ENCODE measurements around the gene RAC3.

Gene RAC3

DNA sequence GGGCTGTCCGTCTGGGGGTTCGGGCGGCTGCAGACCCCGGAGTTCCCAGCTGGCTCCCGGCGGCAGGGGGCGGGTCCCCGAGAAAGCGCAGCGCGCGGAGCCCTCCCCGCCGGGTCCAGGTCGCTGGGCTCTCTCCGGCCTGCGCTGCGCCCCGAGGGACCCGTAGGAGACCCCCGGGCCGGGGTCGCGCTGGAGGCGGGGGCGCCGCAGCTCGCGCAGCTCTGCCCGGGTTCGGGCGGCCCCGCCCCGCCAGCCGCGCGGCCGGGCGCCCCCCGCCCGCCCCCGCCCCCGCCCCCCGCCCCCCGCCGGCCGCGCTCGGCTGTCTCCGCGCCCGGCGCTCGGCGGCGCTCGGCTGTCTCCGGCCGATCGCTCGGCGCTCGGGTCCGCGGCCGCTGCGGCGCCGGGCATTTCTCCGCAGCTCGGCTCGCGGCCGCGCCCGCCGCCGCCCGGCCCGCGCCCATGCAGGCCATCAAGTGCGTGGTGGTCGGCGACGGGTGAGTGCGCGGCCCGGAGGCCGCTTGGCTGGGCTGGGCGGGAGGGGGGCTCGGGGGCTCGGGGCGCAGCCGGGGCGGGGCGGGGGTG, at the start of gene RAC3:
RAC3 (plus strand) TSS at position 376 of the 582 bp plus-strand sequence; CDS start at position 460, 84 bp downstream.
- DNase-seq, result no peak

DNA sequence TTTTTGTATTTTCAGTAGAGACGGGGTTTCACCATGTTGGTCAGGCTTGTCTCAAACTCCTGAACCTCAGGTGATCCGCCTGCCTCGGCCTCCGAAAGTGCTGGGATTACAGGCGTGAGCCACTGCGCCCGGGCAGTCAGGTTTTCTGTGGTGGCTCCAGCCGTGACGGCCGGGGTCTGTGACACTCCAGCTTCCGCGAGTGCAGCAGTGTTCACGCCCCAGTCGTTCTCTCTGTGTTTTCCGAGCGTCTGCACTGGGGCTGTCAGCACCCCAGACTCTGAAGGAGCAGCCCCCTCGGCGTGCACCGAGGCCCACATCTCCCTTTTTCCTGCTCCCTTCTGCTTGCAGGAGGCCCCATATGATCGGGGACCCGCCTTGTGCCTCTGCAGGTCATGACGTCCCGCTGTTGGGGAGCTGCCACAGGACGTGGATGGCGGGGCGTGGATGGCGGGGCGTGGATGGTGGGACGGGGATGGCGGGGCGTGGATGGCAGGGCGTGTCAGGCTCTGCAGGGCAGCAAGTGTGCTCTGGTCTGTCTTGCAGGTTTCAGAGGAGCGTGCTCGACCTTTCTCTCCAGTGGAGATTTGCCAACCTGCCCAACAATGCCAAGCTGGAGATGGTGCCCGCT, 48.4 kb upstream of the RAC3 start:
- DNase-seq, result no peak

DNA sequence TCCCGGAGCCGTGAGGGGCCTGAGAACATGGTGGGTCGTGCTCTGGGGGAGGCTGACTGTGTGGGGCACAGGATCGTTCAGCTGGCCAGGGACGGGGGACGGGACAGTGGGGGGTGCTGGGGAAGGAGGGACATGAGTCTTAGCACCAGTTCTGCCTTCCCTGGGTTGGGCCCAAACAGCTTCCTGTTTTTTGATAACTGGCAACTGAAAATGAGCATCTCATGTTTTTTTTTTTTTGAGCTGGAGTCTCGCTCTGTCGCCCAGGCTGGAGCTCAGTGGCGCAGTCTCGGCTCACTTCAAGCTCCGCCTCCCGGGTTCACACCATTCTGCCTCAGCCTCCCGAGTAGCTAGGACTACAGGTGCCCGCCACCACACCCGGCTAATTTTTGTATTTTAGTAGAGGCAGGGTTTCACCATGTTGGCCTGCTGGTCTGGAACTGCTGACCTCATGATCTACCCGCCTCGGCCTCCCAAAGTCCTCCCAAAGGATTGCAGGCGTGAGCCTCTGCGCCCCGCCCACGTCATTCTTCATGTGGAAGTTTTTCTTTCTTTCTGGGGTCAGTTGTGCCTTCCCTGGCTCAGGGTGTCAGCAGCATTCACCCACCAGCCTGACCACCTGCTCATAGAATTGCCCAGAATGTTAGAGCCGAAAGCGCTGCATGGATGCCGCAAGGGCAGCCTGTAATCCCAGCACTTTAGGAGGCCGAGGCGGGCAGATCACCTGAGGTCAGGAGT, 47.7 kb upstream of the RAC3 start:
- no peak for DNase-seq

DNA sequence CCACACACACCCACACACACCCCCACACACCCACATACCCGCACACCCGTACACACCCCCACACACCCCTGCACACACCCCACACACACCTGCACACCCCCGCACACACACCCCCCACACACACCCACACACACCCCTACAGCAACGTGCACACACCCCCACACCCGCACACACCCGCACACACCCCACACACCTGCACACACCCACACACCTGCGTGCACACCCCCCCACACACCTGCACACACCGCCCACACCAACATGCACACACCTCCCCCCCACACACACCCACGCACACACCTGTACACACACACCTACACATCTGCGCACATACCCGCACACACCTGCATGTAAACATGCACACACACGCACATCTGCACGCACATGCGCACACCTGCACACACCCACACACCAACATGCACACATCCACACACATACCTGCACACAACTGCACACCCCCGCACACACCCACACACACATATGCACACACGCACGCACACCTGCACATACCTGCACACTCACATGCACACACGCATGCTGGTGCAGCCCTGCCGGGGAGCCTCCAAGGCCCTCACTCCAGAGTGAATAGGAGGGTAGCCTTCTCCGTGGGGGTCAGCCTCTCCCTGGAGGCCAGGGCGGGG, 46.6 kb upstream of the RAC3 start:
- no peak for DNase-seq

GRCh38 chr17:81986606-81987005, 44.9 kb upstream of the RAC3 start:
- DNase-seq, result no peak

GRCh38 chr17:81987161-81987770, 44.2 kb upstream of the RAC3 start:
- no peak for DNase-seq

GRCh38 chr17:81990836-81991683, 40.4 kb upstream of the RAC3 start:
- no peak for DNase-seq

GRCh38 chr17:81991684-81992305, 39.7 kb upstream of the RAC3 start:
- DNase-seq, result no peak

GRCh38 chr17:81992306-81993102, 39.0 kb upstream of the RAC3 start:
- DNase-seq, result no peak

- no peak for DNase-seq
These were observed 37.5 kb upstream of the RAC3 start for GRCh38 chr17:81993729-81994592.

GRCh38 chr17:81994593-81995462, 36.6 kb upstream of the RAC3 start:
- no peak for DNase-seq

- no peak for DNase-seq
These were observed 35.8 kb upstream of the RAC3 start for GRCh38 chr17:81995463-81996231.

DNA sequence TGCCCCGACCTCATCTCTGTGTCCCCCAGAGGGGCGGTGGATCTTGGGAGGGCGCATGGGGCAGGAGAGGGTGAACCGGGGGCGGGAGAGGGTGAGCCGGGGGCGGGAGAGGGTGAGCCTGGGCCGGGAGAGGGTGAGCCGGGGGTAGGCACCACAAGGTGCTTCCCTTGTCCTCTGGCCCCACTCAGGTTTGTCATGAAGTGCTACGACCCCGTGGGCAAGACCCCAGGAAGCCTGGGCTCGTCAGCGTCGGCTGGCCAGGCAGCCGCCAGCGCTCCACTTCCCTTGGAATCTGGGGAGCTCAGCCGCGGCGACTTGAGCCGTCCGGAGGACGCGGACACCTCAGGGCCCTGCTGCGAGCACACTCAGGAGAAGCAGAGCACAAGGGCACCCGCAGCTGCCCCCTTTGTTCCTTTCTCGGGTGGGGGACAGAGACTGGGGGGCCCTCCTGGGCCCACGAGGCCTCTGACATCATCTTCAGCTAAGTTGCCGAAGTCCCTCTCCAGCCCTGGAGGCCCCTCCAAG, 35.2 kb upstream of the RAC3 start:
- no peak for DNase-seq

DNA sequence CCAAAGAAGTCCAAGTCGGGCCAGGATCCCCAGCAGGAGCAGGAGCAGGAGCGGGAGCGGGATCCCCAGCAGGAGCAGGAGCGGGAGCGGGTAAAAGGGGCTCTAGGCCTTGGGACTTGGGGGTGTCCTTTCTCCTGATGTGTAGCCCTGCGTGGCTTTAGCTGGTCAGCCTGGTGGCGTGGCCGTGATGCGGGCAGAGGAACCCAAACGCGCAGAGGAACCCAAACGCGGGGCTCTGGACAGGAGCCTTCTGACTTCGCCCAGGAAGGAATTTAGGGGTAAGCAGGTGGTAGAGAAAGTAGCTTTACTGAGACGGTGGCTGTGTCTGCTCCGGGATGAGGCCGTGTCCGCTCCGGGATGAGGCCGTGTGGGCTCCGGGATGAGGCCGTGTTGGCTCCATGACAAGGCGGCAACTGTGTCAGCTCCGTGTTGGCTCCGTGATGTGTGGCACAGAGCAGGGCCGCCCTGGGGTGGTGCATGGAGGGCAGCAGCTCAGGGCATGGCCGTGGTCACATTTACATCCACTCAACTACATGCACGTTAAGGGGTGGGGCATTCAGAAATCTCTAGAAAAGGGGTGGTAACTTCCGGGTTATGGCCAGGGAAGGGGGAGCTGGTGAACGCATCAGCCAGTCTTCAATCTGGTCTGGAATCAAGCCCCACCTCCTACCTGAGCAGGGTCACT, 34.6 kb upstream of the RAC3 start:
- DNase-seq, result no peak

- no peak for DNase-seq
These were observed 33.3 kb upstream of the RAC3 start for GRCh38 chr17:81998212-81998611.

- DNase-seq, result no peak
These were observed 32.6 kb upstream of the RAC3 start for GRCh38 chr17:81998691-81999438.

DNA sequence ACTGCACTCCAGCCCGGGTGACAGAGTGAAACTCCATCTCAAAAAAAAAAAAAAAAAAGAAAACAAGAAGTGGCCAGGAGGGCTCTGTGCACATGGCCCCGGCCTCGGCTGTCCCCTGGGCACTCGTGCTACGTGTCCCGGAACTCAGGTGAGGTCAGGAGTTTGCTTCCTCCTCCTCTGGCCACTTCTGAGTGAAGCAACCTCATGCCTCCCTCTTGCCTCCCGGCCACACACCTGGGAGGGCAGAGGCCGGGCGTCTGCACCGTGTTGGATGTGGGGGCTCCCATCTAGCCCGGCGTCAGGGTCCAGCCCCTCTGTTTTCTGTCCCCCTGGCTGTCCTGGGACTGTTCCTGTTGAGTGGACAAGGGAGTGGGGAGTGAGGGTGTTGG, 31.9 kb upstream of the RAC3 start:
- DNase-seq, result no peak

Measured in stimulated activated CD4-positive, alpha-beta T cell treated with anti-CD3 and anti-CD28 coated beads, Interleukin-2, amount 100 ng/mL, for 48 hours (primary cell).